Ramos (cell line): Measurements from ENCODE around the gene LHFPL6.
"Not testable (repeated sequence)": the region's sequence is repeated elsewhere in the genome, so short reads cannot be mapped to it uniquely, and the experiment has no call there.

Experiments used
- in situ Hi-C: fragments of 300-500 bp; cut with MboI; formaldehyde crosslinking; loops from one replicate; pipeline ENCODE4 v1.14.3; 2022; ENCODE audit warnings: low sequenced_read_pairs; ENCODE audit not compliant: unreplicated experiment

The LHFPL6 gene

GRCh38 chr13:39373145-39373544 lies 229.8 kb downstream of the LHFPL6 start:
- in situ Hi-C loops, result no loop called here

GRCh38 chr13:39371706-39372105 lies 231.3 kb downstream of the LHFPL6 start:
- in situ Hi-C loops, result no loop called here

- in situ Hi-C loops, result no loop called here
Measured at GRCh38 chr13:39370554-39370953, 232.4 kb downstream of the LHFPL6 start.

- in situ Hi-C loops, result no loop called here
Measured at GRCh38 chr13:39370048-39370447, 232.9 kb downstream of the LHFPL6 start.

- in situ Hi-C loops, result no loop called here
Measured at GRCh38 chr13:39369161-39369890, 233.7 kb downstream of the LHFPL6 start.

GRCh38 chr13:39365879-39366278 lies 237.1 kb downstream of the LHFPL6 start:
- in situ Hi-C loops, result no loop called here

GRCh38 chr13:39364947-39365468 lies 238.0 kb downstream of the LHFPL6 start:
- in situ Hi-C loops, result no loop called here

- in situ Hi-C loops, result no loop called here
Measured at GRCh38 chr13:39363382-39363772, 239.6 kb downstream of the LHFPL6 start.

GRCh38 chr13:39362652-39363381 lies 240.2 kb downstream of the LHFPL6 start:
- in situ Hi-C loops, result no loop called here

- in situ Hi-C loops, result no loop called here
Measured at GRCh38 chr13:39353988-39354387, 249.0 kb downstream of the LHFPL6 start.

- in situ Hi-C loops, result no loop called here
Measured at GRCh38 chr13:39350461-39350881, 252.5 kb downstream of the LHFPL6 start.

GRCh38 chr13:39349391-39349960 lies 253.5 kb downstream of the LHFPL6 start:
- in situ Hi-C loops, result no loop called here

- in situ Hi-C loops, result no loop called here
Measured at GRCh38 chr13:39347926-39348901, 254.8 kb downstream of the LHFPL6 start.

- in situ Hi-C loops, result no loop called here
Measured at GRCh38 chr13:39345982-39346381, 257.0 kb downstream of the LHFPL6 start.

- in situ Hi-C loops, result no loop called here
Measured at GRCh38 chr13:39341251-39341650, 261.7 kb downstream of the LHFPL6 start.

GRCh38 chr13:39338114-39338513 lies 264.9 kb downstream of the LHFPL6 start:
- in situ Hi-C loops, result not testable (repeated sequence)

GRCh38 chr13:39336937-39337336 lies 266.1 kb downstream of the LHFPL6 start:
- in situ Hi-C loops, result no loop called here

- in situ Hi-C loops, result no loop called here
Measured at GRCh38 chr13:39336207-39336606, 266.8 kb downstream of the LHFPL6 start.

- in situ Hi-C loops, result no loop called here
Measured at GRCh38 chr13:39335721-39336120, 267.3 kb downstream of the LHFPL6 start.

- in situ Hi-C loops, result no loop called here
Measured at GRCh38 chr13:39330504-39330903, 272.5 kb downstream of the LHFPL6 start.
